ENCODE measurements around the gene TOMM70.

- TF ChIP-seq EZH2 (IDR thresholded peaks at IDR 0.05; ENCODE audit: borderline replicate concordance, low read length) = no peak
- no peak for TF ChIP-seq CTCF (IDR thresholded peaks at IDR 0.05; ENCODE audit: low read length)
These were observed 46.0 kb downstream of the TOMM70 start for GRCh38 chr3:100354850-100355249.
